Motor neuron (in vitro differentiated cells): ENCODE measurements around the gene STAT1. TPM values are rescaled to one million over a fixed set of nuclear protein-coding genes. Genes with fewer than 3 reads are reported as not detected.
"Not testable (repeated sequence)": the region's sequence is repeated elsewhere in the genome, so short reads cannot be mapped to it uniquely, and the experiment has no call there.

Experiments
- ATAC-seq, 8 experiments: fragments of 200-7000 bp; cut with Tn5 transposase; replicated peaks in 6 of 8; 2 replicates each; pipeline ENCODE4 v1.8.0; 2021; ENCODE audit warnings: mild to moderate bottlenecking in 8 of 8, moderate library complexity in 8 of 8
- H3K27ac ChIP-seq, 2 donors: fragments of 250-450 bp; sonication (Bioruptor Pico); 2 replicates each; pipeline ENCODE4 v1.9.0; 2021; ENCODE audit warnings: antibody characterized with exemption in 2 of 2, mild to moderate bottlenecking in 2 of 2, moderate library complexity in 1 of 2
- H3K4me1 ChIP-seq, 2 donors: fragments of 250-450 bp; sonication (Bioruptor Pico); replicated peaks in 1 of 2; 2 replicates each; pipeline ENCODE4 v1.6.1; 2021; ENCODE audit warnings: antibody characterized with exemption in 2 of 2, mild to moderate bottlenecking in 2 of 2, moderate library complexity in 1 of 2
- H3K4me3 ChIP-seq, 5 donors: fragments of 250-450 bp; sonication (Bioruptor Pico); 2 replicates each; pipeline ENCODE4 v1.9.0; 2021; ENCODE audit warnings: antibody characterized with exemption in 5 of 5, mild to moderate bottlenecking in 5 of 5, moderate library complexity in 4 of 5
- WGBS, 10 experiments: fragments of 450-650 bp; shearing (Covaris generic); methylation state at CpG; one replicate each; pipeline ENCODE4 v1.0.0; 2022; 5-methylcytosine and 5-hydroxymethylcytosine counted together
- in situ Hi-C, 9 experiments: fragments of 400-800 bp; cut with MboI; loops; one replicate each; pipeline ENCODE4 v1.15.0; 2021; ENCODE audit warnings: low sequenced_read_pairs in 9 of 9, low pct_unique_long_range_greater_than_20kb in 2 of 9; ENCODE audit not compliant: unreplicated experiment in 9 of 9
- total RNA-seq, 8 experiments: library from RNA; unstranded; fragments of 300-600 nt; gene quantifications; 2 replicates each; pipeline versions ENCODE4 v1.2.3 to v1.2.4, GENCODE V29; 2022

Gene STAT1
- total RNA-seq, 8 experiments from 2014 or later, result 14.8 to 126 (median 39.0) TPM

DNA sequence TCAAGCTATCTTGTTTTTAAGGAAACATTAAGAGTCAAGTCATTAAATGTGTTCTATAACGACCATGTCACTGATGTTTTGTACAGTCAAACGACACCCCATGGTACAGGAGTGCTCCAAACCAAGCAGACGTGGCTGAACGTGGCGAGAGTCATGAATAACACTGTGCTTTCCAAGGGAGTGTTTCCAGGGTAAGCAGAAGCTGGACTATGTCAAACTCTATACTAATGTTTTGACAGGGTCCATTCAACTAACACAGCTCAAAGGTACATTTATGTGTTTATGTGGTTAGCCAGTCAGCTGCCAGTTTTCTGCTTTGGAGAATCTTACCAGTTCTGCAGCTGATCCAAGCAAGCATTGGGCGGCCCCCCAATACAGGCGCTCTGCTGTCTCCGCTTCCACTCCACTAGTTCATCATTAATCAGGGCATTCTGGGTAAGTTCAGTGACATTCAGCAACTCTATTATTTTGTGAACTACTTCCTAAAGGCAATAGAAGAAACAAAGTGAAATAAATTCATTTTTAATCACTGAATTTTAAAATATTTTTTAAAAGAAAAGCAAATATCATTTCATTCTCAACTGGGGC, 16.4 kb downstream of the STAT1 start:
- Histone ChIP-seq H3K4me1 (no peaks in the 10 kb centered on the region), H3K4me3 (no peak overlapping the region), H3K27ac (no peak overlapping the region)
- no peak for ATAC-seq
- in situ Hi-C loops, result no loop called here
- WGBS, 10 experiments, result 92 to 100% (median 96%) methylated on average over 2 to 6 of the region's 8 CpGs; no CpG with 5 or more reads in 2 of the 10 experiments

DNA sequence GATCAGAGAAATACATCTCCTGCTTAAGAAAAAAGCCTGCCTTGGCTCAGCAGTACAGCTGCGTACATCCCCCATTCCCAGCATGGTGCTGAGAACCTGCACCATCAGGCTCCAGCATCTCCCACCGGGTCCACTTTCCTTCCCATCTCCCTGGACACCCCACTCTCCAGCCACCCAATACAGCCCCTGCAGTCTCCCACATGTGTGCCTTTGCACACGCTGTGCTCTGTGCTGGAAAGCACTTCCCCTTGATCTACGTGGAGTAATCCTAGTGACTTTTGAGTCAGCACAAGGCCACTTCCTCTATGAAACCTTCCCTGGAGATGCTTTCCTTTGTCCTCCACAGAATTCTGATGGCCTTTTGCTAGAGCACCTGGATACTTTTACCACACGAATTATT, 17.0 kb downstream of the STAT1 start:
- Histone ChIP-seq H3K4me1 (no peaks in the 10 kb centered on the region), H3K27ac (no peak overlapping the region), H3K4me3 (no peak overlapping the region)
- no peak for ATAC-seq
- 60 to 100% (median 97%) methylated on average over 1 to 3 of the region's 5 CpGs; no CpG with 5 or more reads in 2 of the 10 experiments for WGBS, 10 experiments
- in situ Hi-C loops, result no loop called here

DNA sequence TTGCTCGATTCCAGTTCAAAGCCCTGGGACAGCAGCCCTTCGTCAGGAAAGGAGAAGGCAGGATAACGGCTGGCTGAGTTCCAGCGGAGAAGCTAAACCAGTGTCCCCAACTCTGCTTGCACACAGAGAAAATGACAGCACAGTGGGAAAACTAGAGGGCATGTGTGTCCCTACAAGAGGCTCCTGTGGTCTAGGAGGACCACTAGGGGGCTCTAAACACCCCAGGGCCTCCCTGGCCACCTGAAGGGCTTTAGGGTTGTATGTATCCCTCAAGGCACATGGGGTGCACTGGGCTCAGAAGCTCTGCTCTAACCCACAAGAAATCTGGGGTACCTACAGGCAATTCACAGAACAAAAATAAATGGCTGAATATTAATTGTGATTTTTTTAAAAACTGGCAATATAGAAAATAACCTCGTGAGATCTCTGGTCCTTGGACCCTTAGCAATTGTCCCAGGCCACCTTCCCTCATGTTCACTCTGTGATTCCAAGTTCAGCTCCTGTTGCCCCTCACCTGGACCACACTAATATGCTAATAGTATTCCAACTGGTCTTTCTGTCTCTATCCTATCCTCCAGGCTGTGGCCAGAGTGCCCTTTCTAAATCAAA, 17.5 kb downstream of the STAT1 start:
- in situ Hi-C loops, result no loop called here
- ATAC-seq, result peak in 4 of 8 experiments; percentile 47 to 78 (median 60)
- WGBS, 10 experiments, result 70 to 100% (median 92%) methylated on average over 1 to 5 of the region's 5 CpGs; no CpG with 5 or more reads in 2 of the 10 experiments
- H3K27ac ChIP-seq, result no peak overlapping the region
- H3K4me3 ChIP-seq, result no peak overlapping the region
- H3K4me1 ChIP-seq, result no peaks in the 10 kb centered on the region

DNA sequence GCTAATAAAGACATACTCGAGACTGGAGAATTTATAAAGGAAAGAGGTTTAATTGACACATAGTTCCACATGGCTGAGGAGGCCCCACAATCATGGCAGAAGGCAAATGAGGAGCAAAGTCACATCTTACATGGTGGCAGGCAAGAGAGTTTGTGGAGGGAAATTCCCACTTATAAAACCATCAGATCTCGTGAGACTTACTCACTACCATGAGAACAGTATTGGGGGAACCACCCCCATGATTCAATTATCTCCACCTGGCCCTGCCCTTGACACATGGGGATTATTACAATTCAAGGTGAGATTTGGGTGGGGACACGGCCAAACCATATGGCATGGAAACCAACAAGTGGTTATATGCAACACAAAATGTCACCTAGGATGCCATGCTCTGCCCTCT, 18.7 kb downstream of the STAT1 start:
- ATAC-seq, in situ Hi-C loops, H3K27ac ChIP-seq, H3K4me3 ChIP-seq, H3K4me1 ChIP-seq: not testable (repeated sequence)
- 84 to 100% (median 100%) methylated on average over 1 to 3 of the region's 3 CpGs; no CpG with 5 or more reads in 2 of the 10 experiments for WGBS, 10 experiments

DNA sequence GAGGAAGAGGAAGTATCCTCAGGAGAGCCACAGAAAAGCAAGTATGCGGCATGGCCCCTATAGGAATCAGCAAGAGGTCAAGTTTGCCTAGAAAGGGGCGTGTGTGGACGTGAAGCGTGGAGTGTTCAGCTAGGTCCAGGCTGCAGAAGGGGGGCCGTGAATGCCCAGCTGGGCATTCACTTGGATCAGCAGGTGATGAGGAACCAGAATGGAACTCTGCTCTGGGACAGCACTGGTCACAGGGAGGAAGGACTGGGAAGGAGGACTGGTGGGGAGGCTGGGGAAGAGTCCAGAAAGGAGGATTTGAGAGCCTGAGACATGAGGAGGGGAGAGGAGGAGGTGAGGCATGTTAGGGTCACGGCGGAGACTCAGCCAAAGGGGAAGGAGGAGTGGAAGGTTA, 19.8 kb downstream of the STAT1 start:
- no peak for ATAC-seq
- 89 to 100% (median 97%) methylated on average over 1 to 7 of the region's 7 CpGs; no CpG with 5 or more reads in 2 of the 10 experiments for WGBS, 10 experiments
- H3K27ac ChIP-seq, result no peak overlapping the region
- no peaks in the 10 kb centered on the region for H3K4me1 ChIP-seq
- in situ Hi-C loops, result no loop called here
- no peak overlapping the region for H3K4me3 ChIP-seq

DNA sequence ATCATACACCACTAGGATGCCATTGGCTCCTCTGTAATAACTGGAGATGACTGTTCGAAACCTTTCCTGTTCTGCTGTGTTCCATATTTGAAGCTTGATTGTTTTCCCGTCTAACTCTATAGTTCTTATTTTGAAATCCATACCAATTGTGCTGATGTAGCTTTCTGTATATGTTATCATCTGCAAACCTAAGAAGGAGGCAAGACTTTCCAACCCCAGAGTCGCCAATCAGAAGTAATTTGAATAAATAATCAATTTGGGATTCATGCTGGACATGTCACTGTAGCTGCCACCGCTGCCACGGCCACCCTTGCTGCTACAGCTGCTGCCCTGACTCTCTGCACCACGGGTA, 20.7 kb downstream of the STAT1 start:
- H3K4me1 ChIP-seq, result no peaks in the 10 kb centered on the region
- 82 to 100% (median 100%) methylated on average over 1 to 6 of the region's 6 CpGs for whole genome bisulfite sequencing, 10 experiments
- H3K27ac ChIP-seq, result no peak overlapping the region
- in situ Hi-C loops, result no loop called here
- H3K4me3 ChIP-seq, result no peak overlapping the region
- no peak for ATAC-seq

DNA sequence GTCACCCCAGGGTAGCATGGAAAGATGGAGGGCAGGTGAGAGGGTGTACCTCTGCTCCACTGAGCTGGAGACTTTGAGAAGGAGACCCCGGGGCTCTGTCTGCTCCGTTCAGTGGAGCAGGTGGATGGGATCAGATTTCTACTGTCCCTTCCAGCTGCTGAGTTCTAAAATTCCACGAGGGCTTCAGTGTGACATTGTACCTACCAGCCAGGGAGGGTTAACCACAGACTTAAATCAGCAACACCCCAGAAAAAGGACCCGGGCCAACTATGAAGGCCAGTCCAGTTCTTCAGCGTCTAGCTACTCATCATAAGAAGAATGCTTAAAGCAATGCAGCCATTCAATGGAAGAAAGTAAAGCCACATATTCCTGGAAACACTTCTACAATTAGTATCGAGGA, 23.8 kb downstream of the STAT1 start:
- ATAC-seq, result no peak
- no peak overlapping the region for H3K4me3 ChIP-seq
- H3K4me1 ChIP-seq, result no peaks in the 10 kb centered on the region
- in situ Hi-C loops, result no loop called here
- 50 to 100% (median 94%) methylated on average over 1 to 6 of the region's 6 CpGs; no CpG with 5 or more reads in 2 of the 10 experiments for WGBS, 10 experiments
- no peak overlapping the region for H3K27ac ChIP-seq

DNA sequence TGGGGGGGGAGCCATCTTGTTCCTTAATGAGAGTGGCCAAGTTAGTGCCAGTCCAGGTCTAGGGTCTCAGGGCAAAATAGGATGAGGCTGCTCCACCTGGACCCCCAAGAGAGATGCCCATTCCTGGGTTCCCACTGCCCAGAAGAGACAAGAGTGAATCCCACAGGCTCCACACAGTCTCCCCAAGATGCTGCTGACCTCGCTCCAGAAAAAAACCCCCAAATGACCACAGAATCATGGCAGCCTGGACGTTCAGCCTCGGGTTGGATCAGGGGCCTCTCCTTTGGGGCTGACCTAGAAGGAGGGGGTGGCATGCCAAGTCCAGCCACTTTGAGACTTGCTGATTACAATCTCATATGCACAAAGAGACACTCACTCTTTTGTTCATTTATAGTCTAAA, 25.1 kb downstream of the STAT1 start:
- Histone ChIP-seq H3K4me1 (no peaks in the 10 kb centered on the region), H3K27ac (no peak overlapping the region), H3K4me3 (no peak overlapping the region)
- in situ Hi-C loops, result no loop called here
- 100% methylated on average over 1 to 2 of the region's 3 CpGs; no CpG with 5 or more reads in 7 of the 10 experiments for WGBS, 10 experiments
- ATAC-seq, result no peak

DNA sequence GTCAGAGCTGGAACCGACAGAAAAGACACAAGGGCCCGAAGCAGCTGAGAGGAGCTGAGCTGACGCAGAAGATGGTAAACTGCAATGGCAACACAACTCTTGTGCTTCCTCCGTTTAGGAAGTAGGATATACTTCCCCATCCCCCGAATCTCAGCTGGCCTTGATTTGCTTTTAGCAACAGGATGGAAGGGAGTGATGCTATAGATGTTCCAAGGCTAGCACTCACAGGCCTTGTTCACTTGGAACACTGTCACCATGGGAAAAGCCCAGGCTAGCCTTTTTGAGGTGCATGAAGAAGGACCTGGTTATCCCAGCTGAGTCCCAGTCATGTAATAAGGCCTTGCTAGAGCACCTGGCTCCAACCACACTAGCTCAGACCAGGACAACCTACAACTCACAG, 26.0 kb downstream of the STAT1 start:
- no peak overlapping the region for H3K27ac ChIP-seq
- WGBS, 10 experiments, result 57 to 100% (median 95%) methylated on average over 1 to 5 of the region's 5 CpGs
- no peak for ATAC-seq
- H3K4me1 ChIP-seq, result no peaks in the 10 kb centered on the region
- no peak overlapping the region for H3K4me3 ChIP-seq
- in situ Hi-C loops, result no loop called here

DNA sequence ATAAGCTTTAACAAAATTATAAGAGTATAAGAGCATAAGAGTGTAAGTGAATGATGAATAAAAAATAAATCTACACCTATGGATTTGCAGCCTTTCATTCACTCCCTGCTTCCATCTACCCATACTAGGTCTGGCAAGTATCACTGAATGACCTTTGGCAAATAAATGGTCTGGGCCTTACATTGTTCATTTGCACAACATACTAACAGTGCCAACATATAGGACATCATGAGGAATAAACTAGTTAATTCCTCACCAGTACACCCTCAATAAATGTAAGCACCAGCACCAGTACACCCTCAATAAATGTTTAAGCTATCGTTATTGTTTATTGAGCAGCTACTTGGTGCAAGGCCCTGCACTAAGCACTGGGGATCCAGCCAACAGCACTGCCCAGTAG, 26.9 kb downstream of the STAT1 start:
- H3K27ac ChIP-seq, result no peak overlapping the region
- 50 to 100% (median 100%) methylated on average over 1 of the region's 1 CpG; no CpG with 5 or more reads in 5 of the 10 experiments for WGBS, 10 experiments
- no peak for ATAC-seq
- no peaks in the 10 kb centered on the region for H3K4me1 ChIP-seq
- in situ Hi-C loops, result no loop called here
- no peak overlapping the region for H3K4me3 ChIP-seq

DNA sequence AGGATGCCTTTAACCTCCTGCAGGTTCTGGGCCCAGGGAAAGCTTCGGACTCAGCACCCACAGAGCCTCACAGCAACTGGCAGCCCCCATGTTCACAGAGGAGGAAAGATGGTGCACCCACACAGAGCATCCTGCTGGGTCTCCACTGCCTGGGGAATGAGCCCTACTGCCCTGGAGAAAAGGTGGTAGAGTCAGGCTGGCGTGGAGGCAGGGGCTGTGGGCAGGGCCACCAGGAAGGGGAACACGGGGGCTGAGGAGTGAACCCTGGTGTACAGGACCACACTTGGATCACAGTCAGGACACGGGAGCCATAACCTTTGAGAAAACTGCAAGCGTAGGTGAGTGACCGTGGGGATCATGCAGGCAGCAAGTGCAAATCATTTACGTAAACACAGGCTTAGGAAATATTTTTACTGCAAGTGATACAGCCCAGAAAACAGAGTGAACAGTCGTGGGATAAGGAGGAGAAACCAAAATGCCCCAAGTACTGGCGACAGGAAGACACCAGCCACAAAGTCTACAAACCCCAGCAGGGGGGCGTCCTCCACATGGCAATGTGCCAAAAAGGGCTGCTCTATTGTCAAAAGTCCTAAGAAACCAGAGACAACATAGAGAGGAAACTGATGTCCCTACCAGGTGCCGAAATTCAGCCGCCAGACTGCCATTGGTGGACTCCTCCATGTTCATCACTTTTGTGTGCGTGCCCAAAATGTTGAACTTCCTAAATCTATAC, 27.6 kb downstream of the STAT1 start:
- no peak overlapping the region for H3K27ac ChIP-seq
- WGBS, 10 experiments, result 80 to 100% (median 91%) methylated on average over 2 to 10 of the region's 13 CpGs; no CpG with 5 or more reads in 2 of the 10 experiments
- in situ Hi-C loops, result no loop called here
- H3K4me1 ChIP-seq, result no peaks in the 10 kb centered on the region
- no peak overlapping the region for H3K4me3 ChIP-seq
- ATAC-seq, result no peak

DNA sequence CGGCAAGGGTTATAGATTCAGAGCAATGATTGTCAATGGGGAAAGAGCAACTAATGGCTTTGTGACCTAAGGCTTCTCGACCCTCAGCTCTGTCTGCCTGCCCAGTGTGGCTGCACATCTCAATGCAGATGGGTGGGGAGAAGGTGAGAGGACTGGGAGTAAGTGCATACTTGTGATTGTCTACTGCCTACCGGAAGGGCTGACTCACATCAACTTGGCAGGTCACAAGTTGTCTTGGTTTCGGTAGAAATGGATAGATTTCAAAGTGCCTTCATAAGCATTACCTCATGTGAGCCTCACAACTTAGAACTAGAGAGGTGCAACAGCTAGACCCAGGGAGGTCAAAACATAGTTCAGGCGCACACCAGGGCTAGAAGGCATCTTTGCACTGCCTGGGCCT, 29.4 kb downstream of the STAT1 start:
- peak in 2 of 8 experiments; percentile 18 to 65 for ATAC-seq
- Histone ChIP-seq H3K4me3 (no peak overlapping the region), H3K4me1 (no peaks in the 10 kb centered on the region), H3K27ac (no peak overlapping the region)
- in situ Hi-C loops, result no loop called here
- 40 to 100% (median 94%) methylated on average over 1 to 4 of the region's 5 CpGs; no CpG with 5 or more reads in 2 of the 10 experiments for WGBS, 10 experiments

DNA sequence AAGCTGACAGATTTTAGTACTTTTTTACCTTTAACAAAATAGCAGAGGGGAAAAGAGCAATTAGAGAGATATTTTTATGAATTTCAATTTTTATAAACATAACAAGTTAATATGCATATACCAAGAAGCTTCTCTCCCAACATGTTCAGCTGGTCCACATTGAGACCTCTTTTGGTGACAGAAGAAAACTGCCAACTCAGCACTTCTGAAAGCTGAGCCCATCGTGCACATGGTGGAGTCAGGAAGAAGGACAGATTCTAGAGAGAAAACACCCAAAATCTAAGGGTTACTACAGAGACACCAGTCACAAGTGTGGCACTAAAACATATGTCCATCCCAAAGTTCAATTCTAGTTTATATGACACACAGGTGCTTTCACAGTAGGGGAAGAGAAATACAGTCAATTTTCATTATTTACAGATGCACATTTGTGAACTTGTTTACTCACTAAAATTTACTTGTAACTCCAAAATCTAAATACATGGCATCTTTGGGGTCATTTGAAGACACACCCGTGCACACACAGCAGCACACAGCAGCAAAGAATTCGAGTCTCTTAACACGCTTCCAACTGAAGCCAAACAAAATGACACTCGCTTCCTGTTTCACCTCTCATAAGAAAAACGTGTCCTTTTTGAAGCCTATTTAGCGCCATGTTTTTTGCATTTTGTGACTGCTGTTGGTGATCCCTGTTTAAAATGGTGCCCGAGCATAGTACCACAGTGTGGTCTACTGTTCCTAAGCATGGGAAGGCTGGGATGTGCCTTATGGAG, 31.5 kb downstream of the STAT1 start:
- Histone ChIP-seq H3K4me3 (no peak overlapping the region), H3K27ac (no peak overlapping the region), H3K4me1 (no peaks in the 10 kb centered on the region)
- in situ Hi-C loops, result no loop called here
- WGBS, 10 experiments, result 82 to 100% (median 92%) methylated on average over 1 to 7 of the region's 8 CpGs; no CpG with 5 or more reads in 1 of the 10 experiments
- no peak for ATAC-seq
